GM18858 (cell line): ENCODE results near the gene ISYNA1.
A peak's percentile ranks its signal among the peaks of the same experiment; 100 is the strongest.

Experiments
- ATAC-seq: cut with Tn5 transposase; IDR thresholded peaks from one replicate; pipeline ENCODE4 v1.9.1; 2021; ENCODE audit not compliant: unreplicated experiment

Gene ISYNA1

GRCh38 chr19:18397242-18398202 is 40.4 kb downstream of the ISYNA1 start, which contains the start of gene LRRC25:
Gene LRRC25 (minus strand): TSS chr19:18397622. CDS start chr19:18396963, 659 bp downstream.
- ATAC-seq = no peak

- ATAC-seq = no peak
Measured at GRCh38 chr19:18396471-18397241, 41.3 kb downstream of the ISYNA1 start.

DNA sequence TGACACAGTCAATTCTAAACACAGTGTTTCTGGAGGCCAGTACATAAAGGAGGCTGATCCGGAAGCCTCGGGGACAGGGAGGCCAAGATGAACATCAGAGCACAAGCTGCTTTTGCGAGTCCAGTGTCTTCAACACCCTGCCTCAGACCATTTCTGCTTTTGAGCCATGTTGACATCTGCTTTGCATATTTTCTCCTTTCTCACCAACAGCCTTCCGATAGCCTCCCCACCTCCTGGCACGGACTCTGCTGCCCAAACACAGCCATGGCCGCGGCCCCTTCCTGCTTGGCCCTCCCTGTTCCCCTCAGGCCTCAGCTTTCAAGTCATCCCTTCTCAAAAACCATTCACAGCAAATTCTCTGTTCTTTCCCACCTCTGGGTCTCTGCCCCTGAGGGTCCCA is 44.1 kb downstream of the ISYNA1 start:
- no peak for ATAC-seq

- no peak for ATAC-seq
Measured at GRCh38 chr19:18392926-18393325, 45.0 kb downstream of the ISYNA1 start.

DNA sequence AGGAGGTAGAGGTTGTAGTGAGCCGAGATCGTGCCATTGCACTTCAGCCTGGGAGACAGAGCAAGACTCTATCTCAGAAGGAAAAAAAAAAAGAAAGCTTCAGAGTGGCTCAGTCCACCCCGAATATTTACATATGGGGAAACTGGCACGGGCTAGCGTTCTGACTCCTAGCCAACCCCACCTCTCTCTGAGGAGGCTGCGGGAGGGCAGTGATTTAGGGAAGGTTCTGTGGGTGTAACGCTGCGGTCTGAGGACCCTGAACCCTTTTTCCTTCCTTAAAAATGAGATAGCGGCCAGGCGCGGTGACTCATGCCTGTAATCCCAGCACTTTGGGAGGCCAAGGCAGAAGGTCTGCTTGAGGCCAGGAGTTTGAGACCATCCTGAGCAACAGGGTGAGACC is 45.5 kb downstream of the ISYNA1 start:
- no peak for ATAC-seq

- no peak for ATAC-seq
Measured at GRCh38 chr19:18391509-18392075, 46.3 kb downstream of the ISYNA1 start.

GRCh38 chr19:18390065-18390907 is 47.6 kb downstream of the ISYNA1 start:
- no peak for ATAC-seq

DNA sequence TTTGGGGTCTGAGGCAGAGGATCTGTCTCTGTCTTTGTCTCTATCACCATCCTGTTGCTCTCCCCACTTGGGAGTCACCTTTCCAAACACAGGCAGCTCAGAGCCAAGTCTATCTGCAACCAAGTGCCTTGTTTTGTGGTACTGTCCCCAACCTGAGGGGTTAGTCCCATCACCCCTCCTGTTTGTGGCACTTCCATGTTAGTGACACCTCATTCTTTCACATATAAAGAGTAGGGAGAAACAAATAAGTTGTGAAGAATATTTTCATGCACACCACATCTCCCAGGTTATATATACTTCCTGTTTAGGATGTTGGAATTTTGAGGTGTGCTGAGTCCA is 48.2 kb downstream of the ISYNA1 start:
- no peak for ATAC-seq

GRCh38 chr19:18388960-18389725 is 48.8 kb downstream of the ISYNA1 start:
- no peak for ATAC-seq

DNA sequence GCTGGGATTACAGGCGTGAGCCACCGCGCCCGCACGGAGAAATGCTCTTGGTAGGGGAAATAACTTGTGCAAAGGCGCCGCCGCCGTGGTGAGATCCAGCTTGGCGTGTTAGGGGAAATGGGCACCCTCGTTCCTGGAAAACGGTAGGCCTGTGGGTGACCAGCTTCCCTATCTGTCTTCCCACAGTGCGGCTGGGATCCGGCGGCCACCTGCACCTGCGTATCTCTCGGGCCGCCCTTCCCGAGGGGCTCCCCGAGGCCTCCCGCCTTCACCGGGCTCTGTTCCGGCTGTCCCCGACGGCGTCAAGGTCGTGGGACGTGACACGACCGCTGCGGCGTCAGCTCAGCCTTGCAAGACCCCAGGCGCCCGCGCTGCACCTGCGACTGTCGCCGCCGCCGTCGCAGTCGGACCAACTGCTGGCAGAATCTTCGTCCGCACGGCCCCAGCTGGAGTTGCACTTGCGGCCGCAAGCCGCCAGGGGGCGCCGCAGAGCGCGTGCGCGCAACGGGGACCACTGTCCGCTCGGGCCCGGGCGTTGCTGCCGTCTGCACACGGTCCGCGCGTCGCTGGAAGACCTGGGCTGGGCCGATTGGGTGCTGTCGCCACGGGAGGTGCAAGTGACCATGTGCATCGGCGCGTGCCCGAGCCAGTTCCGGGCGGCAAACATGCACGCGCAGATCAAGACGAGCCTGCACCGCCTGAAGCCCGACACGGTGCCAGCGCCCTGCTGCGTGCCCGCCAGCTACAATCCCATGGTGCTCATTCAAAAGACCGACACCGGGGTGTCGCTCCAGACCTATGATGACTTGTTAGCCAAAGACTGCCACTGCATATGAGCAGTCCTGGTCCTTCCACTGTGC is 49.6 kb downstream of the ISYNA1 start:
- ATAC-seq = peak; percentile 51

GRCh38 chr19:18386543-18387271 is 51.2 kb downstream of the ISYNA1 start:
- no peak for ATAC-seq

- no peak for ATAC-seq
Measured at GRCh38 chr19:18385675-18386542, 52.0 kb downstream of the ISYNA1 start, which contains the start of gene GDF15. Gene GDF15 (plus strand): TSS chr19:18386158. CDS start chr19:18386190, 32 bp downstream.

DNA sequence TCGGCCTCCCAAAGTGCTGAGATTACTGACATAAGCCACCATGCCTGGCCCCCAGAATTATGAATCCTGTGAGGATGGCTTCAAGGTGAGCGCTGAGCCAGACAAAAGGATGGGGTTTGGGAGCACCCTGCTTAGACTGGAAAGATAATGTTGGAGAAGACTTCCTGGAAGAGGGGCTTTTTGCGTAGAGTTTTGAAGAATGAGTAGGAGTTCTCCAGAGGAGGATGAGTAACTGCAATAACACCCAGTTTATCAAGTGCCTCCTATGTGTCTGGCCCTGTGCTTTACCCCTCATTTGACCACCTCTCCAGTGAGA is 52.6 kb downstream of the ISYNA1 start:
- ATAC-seq = no peak

DNA sequence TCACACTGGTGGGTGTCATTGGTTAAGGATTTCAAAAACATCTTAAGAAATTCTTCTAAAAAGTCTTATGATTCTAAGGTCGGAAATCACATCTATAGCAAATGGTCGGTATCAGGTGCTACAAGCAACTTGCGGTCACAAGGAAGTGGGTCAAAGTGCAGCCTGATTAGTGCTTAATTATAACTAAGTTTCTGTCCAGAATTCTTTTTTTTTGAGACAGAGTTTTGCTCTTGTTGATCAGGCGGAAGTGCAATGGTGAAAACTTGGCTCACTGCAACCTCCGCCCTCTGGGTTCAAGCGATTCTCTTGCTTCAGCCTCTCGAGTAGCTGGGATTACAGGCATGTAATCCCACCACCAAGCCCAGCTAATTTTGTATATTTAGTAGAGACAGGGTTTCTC is 53.2 kb downstream of the ISYNA1 start:
- no peak for ATAC-seq
